Upper lobe of right lung (tissue), 1 donor: Measurements from ENCODE around the gene CLSTN2. TPM values are rescaled to one million over a fixed set of nuclear protein-coding genes. Genes with fewer than 3 reads are reported as not detected.

Source experiments
- ATAC-seq: fragments of 200-7000 bp; cut with Tn5 transposase; one replicate; pipeline ENCODE4 v1.9.1; 2020; ENCODE audit warnings: mild to moderate bottlenecking, moderate library complexity
- DNase-seq: peaks from one replicate; pipeline ENCODE4 v3.0.0-alpha.2; 2020
- H3K27ac ChIP-seq: fragments of 200-600 bp; one replicate; pipeline ENCODE4 v1.8.0; 2022
- H3K27me3 ChIP-seq: fragments of 200-600 bp; one replicate; pipeline ENCODE4 v1.8.0; 2022; ENCODE audit warnings: mild to moderate bottlenecking
- H3K36me3 ChIP-seq: fragments of 200-600 bp; one replicate; pipeline ENCODE4 v1.8.0; 2022
- H3K4me1 ChIP-seq: fragments of 200-600 bp; one replicate; pipeline ENCODE4 v1.8.0; 2022
- H3K4me3 ChIP-seq: fragments of 200-600 bp; one replicate; pipeline ENCODE4 v1.8.0; 2022; ENCODE audit warnings: mild to moderate bottlenecking
- H3K9me3 ChIP-seq: fragments of 200-600 bp; one replicate; pipeline ENCODE4 v1.8.0; 2022
- CTCF ChIP-seq: fragments of 200-600 bp; IDR thresholded peaks from one replicate; pipeline ENCODE4 v1.8.0; 2022; ENCODE audit warnings: antibody characterized with exemption
- intact Hi-C: fragments of 100-400 bp; cut with DNase I; formaldehyde crosslinking; loops from one replicate; pipeline ENCODE4 v1.11.0; 2022
- total RNA-seq: library from RNA; stranded (reverse); fragmentation: NEBNext Ultra II Directional; extraction: Animal tissue kit (Norgen Biotek cat#: 25700); gene quantifications from one replicate; pipeline ENCODE4 v1.2.1, GENCODE V29; 2021
- donor health status: DM: no; HTN: yes; CAD: no; lungs with severe emphysema.

CLSTN2 gene
- total RNA-seq, 1 donor from 2014 or later = 3.0 TPM

DNA sequence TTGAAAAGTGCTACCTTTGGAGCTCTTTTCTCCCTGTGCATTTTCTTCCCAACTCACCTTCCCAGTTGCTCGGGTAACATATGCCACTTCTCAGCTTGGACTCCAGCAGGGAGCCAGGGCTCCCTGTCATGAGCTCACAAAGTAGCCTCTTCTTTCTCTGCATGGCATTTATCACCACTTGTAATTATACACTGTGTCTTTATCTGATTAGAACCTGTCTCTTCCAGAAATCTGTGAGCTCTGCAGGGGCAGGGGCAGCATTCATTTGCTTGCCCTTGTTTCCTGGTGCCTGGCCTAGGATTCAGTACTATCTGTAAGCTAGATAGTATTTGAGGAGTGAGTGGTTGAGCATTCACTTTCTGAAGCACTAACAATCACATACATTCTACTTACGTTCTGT, 100.9 kb downstream of the CLSTN2 start:
- Histone ChIP-seq H3K36me3 (no peaks in the 10 kb centered on the region), H3K27me3 (no peaks in the 10 kb centered on the region), H3K4me3 (no peak overlapping the region), H3K27ac (no peak overlapping the region), H3K4me1 (no peaks in the 10 kb centered on the region), H3K9me3 (no peaks in the 10 kb centered on the region)
- intact Hi-C loops = no loop called here
- no peak for TF ChIP-seq CTCF
- no peak for DNase-seq
- no peak for ATAC-seq

- H3K36me3 ChIP-seq = no peaks in the 10 kb centered on the region
- intact Hi-C loops = no loop called here
- H3K4me1 ChIP-seq = no peaks in the 10 kb centered on the region
- no peak for DNase-seq
- ATAC-seq = no peak
- no peak overlapping the region for H3K27ac ChIP-seq
- H3K9me3 ChIP-seq = no peaks in the 10 kb centered on the region
- H3K4me3 ChIP-seq = no peak overlapping the region
- peaks cover 5% of the 10 kb centered on the region for H3K27me3 ChIP-seq
- no peak for TF ChIP-seq CTCF
Measured at GRCh38 chr3:140050396-140050795, 115.4 kb downstream of the CLSTN2 start.

DNA sequence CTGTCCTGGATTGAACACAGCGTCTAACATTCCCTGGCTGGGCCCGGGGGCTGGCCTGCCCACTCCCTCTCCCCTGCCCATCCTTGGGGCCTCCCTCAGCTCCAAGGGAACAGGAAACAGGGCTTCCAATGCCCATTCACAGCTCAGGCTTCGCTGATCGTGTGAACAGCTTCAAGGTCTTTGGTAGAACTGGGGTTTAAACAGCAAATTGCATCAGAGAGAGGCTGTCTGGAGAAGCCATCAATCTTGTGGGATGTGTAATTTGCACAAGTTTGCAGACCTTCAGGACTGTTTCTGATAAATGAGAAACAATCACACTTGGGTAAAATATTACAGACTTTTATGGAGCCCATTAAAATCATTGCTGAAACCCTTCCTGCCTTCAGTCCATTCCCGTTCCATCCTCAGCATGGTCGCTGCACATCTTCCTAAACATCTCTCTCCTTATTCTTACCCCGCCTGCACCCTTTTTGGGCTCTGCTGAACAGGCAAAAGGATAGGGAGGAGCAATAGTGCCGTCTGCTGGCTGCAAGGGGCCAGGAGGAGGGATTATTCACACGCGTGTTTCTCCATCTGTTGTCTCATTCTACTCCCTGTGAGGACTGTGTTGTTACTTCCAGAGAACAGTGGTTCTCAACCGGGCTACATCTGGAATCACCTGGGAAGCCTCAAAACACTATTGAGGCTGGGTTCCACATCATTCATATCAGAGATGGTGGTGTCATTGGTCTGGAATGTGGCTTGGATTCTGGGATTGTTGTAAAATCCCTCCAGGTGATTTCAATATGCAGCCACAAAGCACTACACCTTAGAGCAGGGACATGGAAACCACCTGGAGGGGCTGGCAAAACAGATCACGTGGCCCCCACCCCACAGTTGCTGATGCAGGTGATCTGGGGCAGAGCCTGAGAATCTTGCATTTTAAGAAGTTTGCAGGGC, 116.3 kb downstream of the CLSTN2 start:
- Histone ChIP-seq H3K4me3 (no peak overlapping the region), H3K4me1 (no peaks in the 10 kb centered on the region), H3K27ac (no peak overlapping the region), H3K9me3 (no peaks in the 10 kb centered on the region), H3K36me3 (no peaks in the 10 kb centered on the region), H3K27me3 (peaks cover 5% of the 10 kb centered on the region)
- no peak for DNase-seq
- intact Hi-C loops = no loop called here
- no peak for TF ChIP-seq CTCF
- ATAC-seq = no peak

DNA sequence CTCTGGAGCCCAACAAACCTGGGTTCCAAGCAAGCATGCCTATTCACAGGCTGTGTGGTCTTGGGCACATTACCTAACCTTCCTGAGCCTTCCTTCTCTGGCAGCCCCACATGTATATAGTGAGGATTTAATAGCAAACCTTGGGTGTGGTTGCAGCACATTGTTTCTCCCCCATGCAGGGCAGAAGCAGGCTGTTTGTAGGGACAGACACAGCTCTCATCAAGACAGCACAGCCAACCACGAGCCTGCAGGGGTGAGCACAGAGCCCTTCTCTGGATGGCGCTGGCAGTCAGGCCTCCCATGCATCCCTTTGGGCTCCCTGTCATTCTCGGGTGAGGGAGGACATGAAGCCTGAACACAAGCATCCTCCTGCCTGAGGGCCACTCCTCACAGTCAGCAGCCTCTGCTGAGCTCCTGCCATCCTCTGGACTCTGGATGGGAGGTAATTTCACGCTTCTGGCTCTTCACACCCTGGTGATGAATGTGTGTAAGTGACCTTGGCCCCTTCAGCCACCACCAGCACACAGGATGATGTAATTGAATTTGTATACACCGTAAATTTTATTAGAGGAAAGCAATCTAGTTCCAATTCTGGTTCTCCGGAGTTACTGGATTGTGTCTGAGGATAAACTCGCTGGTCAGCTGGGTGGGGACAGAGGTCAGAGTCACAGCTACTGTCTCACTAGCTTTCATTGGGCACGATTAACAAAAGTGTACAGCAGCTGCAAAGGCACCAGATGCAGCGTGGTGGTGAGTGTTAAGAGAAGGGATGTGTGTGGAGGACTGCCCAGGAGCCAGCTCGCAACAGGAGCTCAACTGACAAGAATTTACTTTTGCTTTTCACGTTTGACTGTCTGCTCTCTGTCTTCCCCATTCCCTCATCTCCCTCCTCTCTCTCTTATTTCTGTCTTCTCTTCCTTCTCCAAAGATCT, 118.1 kb downstream of the CLSTN2 start:
- TF ChIP-seq CTCF = no peak
- ATAC-seq (no peak), DNase-seq (no peak)
- no peaks in the 10 kb centered on the region for H3K9me3 ChIP-seq
- intact Hi-C loops = no loop called here
- H3K4me1 ChIP-seq = no peaks in the 10 kb centered on the region
- H3K27me3 ChIP-seq = peaks cover 5% of the 10 kb centered on the region
- H3K4me3 ChIP-seq = no peak overlapping the region
- no peaks in the 10 kb centered on the region for H3K36me3 ChIP-seq
- H3K27ac ChIP-seq = no peak overlapping the region

DNA sequence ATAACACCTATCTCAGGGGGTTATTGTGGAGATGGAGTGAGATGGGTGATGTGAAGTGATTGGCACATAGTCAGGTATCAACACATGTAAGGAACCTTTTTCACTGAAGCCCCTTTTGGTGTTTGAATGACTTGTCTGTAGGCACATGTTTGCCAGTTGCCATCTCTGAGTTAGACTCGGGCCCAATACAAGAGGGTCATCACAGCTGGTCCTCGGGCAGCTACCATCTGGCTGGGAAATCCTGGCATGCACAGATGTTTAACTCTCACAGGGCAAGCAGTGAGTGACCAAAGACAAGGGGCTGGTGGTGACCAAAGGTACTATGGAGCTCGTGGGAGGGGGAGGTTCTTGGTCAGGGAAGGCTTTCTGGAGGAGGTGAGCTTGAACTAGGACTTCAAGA, 118.8 kb downstream of the CLSTN2 start:
- Histone ChIP-seq H3K9me3 (no peaks in the 10 kb centered on the region), H3K4me1 (no peaks in the 10 kb centered on the region), H3K27me3 (peaks cover 1% of the 10 kb centered on the region), H3K36me3 (no peaks in the 10 kb centered on the region), H3K27ac (no peak overlapping the region), H3K4me3 (no peak overlapping the region)
- no peak for ATAC-seq
- intact Hi-C loops = no loop called here
- DNase-seq = no peak
- TF ChIP-seq CTCF = no peak
